Body of pancreas (tissue), 4 donors: ENCODE results near the gene USP21. TPM values are rescaled to one million over a fixed set of nuclear protein-coding genes. Genes with fewer than 3 reads are reported as not detected.
"Not testable (repeated sequence)": the region's sequence is repeated elsewhere in the genome, so short reads cannot be mapped to it uniquely, and the experiment has no call there.

Experiments
- ATAC-seq: fragments of 150-250 bp; one replicate; pipeline ENCODE4 v1.9.1; 2016
- DNase-seq, 4 donors: peaks; one replicate each; pipeline ENCODE4 v3.0.0-alpha.2; 2019
- H3K27ac ChIP-seq, 4 donors: fragments of 200-600 bp; sonication (generic); 1 replicate in 3 of 4; 2 replicates in 1 of 4; pipeline versions ENCODE4 v1.5.1 to v1.6.1; 2016 to 2019; ENCODE audit warnings: mild to moderate bottlenecking in 1 of 4, mixed read lengths in 1 of 4, moderate library complexity in 1 of 4
- H3K27me3 ChIP-seq, 2 donors: fragments of 200-600 bp; sonication (generic); one replicate each; pipeline ENCODE4 v1.6.0; 2016; ENCODE audit warnings: mild to moderate bottlenecking in 1 of 2
- H3K36me3 ChIP-seq, 2 donors: fragments of 200-600 bp; sonication (generic); replicated peaks in 1 of 2; 2 replicates each; pipeline ENCODE4 v1.5.1; 2016; ENCODE audit warnings: low read depth in 2 of 2; ENCODE audit not compliant: insufficient read depth in 1 of 2
- H3K4me1 ChIP-seq: fragments of 200-600 bp; sonication (generic); one replicate; pipeline ENCODE4 v1.6.0; 2016
- H3K4me3 ChIP-seq, 2 donors: fragments of 200-600 bp; sonication (generic); 1 replicate in 1 of 2; 2 replicates in 1 of 2; pipeline ENCODE4 v1.5.1; 2016 to 2019
- H3K9me3 ChIP-seq, 3 donors: fragments of 200-600 bp; sonication (generic); 1 replicate in 2 of 3; 2 replicates in 1 of 3; pipeline ENCODE4 v1.5.1; 2016
- CTCF ChIP-seq, 7 experiments: fragments of 450-650 bp in 4 of 7; fragments of 200-600 bp in 3 of 7; sonication (generic) in 3 of 7; IDR thresholded peaks; one replicate each; pipeline ENCODE4 v1.5.1; 2016 to 2019; ENCODE audit warnings: antibody characterized with exemption in 7 of 7
- POLR2A ChIP-seq, 3 donors: fragments of 450-650 bp; IDR thresholded peaks; one replicate each; pipeline ENCODE4 v1.6.1; 2016; ENCODE audit warnings: antibody characterized with exemption in 3 of 3, mild to moderate bottlenecking in 2 of 3
- WGBS, 2 donors: methylation state at CpG; one replicate each; pipeline ENCODE4 v1.1.5; 2017; 5-methylcytosine and 5-hydroxymethylcytosine counted together
- intact Hi-C: fragments of 100-400 bp; cut with DNase I; formaldehyde crosslinking; loops from one replicate; pipeline ENCODE4 v1.15.1; 2023
- total RNA-seq, 2 donors: library from RNA; depleted of rRNA; stranded (reverse); fragments of >200 nt; gene quantifications; one replicate each; pipeline ENCODE4 v1.1.0, GENCODE V29; 2016

The USP21 gene
- total RNA-seq, 2 donors from 2014 or later = 17.8 to 21.0 TPM

GRCh38 chr1:161114556-161114955, 44.7 kb upstream of the USP21 start:
- H3K36me3 ChIP-seq = no peaks in the 10 kb centered on the region
- WGBS, 2 donors = 76 to 82% methylated on average over 2 of the region's 2 CpGs
- peaks cover 61% of the 10 kb centered on the region for H3K4me1 ChIP-seq
- no peak overlapping the region for H3K27ac ChIP-seq
- ATAC-seq (no peak), DNase-seq (no peak)
- H3K27me3 ChIP-seq = no peaks in the 10 kb centered on the region
- TF ChIP-seq CTCF (IDR thresholded peaks at IDR 0.05) = no peak
- TF ChIP-seq POLR2A (IDR thresholded peaks at IDR 0.05) = no peak
- no peaks in the 10 kb centered on the region for H3K9me3 ChIP-seq
- intact Hi-C loops = no loop called here
- no peak overlapping the region for H3K4me3 ChIP-seq

- ATAC-seq (no peak), DNase-seq (no peak)
- Histone ChIP-seq H3K4me3 (no peak overlapping the region), H3K4me1 (peaks cover 68% of the 10 kb centered on the region), H3K36me3 (no peaks in the 10 kb centered on the region), H3K9me3 (no peaks in the 10 kb centered on the region), H3K27ac (no peak overlapping the region), H3K27me3 (no peaks in the 10 kb centered on the region)
- TF ChIP-seq CTCF (IDR thresholded peaks at IDR 0.05) (no peak), POLR2A (IDR thresholded peaks at IDR 0.05) (no peak)
- 83 to 88% methylated on average over 12 of the region's 12 CpGs for WGBS, 2 donors
- intact Hi-C loops = no loop called here
These were observed 44.1 kb upstream of the USP21 start for GRCh38 chr1:161115132-161115711.

- intact Hi-C loops = not testable (repeated sequence)
- peaks cover 76% of the 10 kb centered on the region for H3K4me1 ChIP-seq
These were observed 43.3 kb upstream of the USP21 start for GRCh38 chr1:161115961-161116360.

GRCh38 chr1:161117759-161118581, 41.3 kb upstream of the USP21 start, which contains the start of the genes NIT1 and PFDN2:
Gene NIT1, plus strand, starts transcription at chr1:161118105. Its CDS starts 72 bp downstream, at chr1:161118177.
Gene PFDN2, minus strand, starts transcription at chr1:161118037. Its CDS starts 11 bp downstream, at chr1:161118026.
- 0% methylated on average over 29 to 58 of the region's 58 CpGs for WGBS, 2 donors
- intact Hi-C loops = no loop called here
- peaks cover 73% of the 10 kb centered on the region for H3K4me1 ChIP-seq

More at GRCh38 chr1:161115961-161116360, 43.3 kb upstream of the USP21 start:
- not testable (repeated sequence) for H3K27ac ChIP-seq, H3K4me3 ChIP-seq, ATAC-seq, DNase-seq, H3K27me3 ChIP-seq, H3K36me3 ChIP-seq, H3K9me3 ChIP-seq
- WGBS, 2 donors = 87 to 94% methylated on average over 6 of the region's 6 CpGs

More at GRCh38 chr1:161117759-161118581, 41.3 kb upstream of the USP21 start, which contains the start of the genes NIT1 and PFDN2:
- Histone ChIP-seq H3K36me3 (peaks cover 4 to 14% of the 10 kb centered on the region in 2 donors), H3K4me3 (peak within 1 kb of the TSS; percentile 83 to 94), H3K27me3 (no peaks in the 10 kb centered on the region), H3K27ac (peak within 1 kb of the TSS; percentile 82 to 96 (median 90)), H3K9me3 (no peaks in the 10 kb centered on the region)
- ATAC-seq (peak; percentile 84), DNase-seq (peak; percentile 82 to 86 (median 84))
- no peak for TF ChIP-seq CTCF (IDR thresholded peaks at IDR 0.05)
- peak; percentile 71 to 93 (median 90) for TF ChIP-seq POLR2A (IDR thresholded peaks at IDR 0.05)
